Heart right ventricle (tissue), 16 donors: ENCODE results near the gene MICALL2. TPM values are rescaled to one million over a fixed set of nuclear protein-coding genes. Genes with fewer than 3 reads are reported as not detected.

ENCODE experiments used
- ATAC-seq, 8 donors: fragments of 200-7000 bp; cut with Tn5 transposase; one replicate each; pipeline ENCODE4 v1.9.1; 2020; ENCODE audit warnings: mild to moderate bottlenecking in 8 of 8, moderate library complexity in 8 of 8, moderate number of reproducible peaks in 1 of 8
- DNase-seq, 2 donors: peaks; one replicate each; pipeline ENCODE4 v3.0.0-alpha.2; 2020
- H3K27ac ChIP-seq, 10 donors: fragments of 200-600 bp; sonication (generic) in 2 of 10; one replicate each; pipeline versions ENCODE4 v1.5.0 to v1.8.0; 2020 to 2022; ENCODE audit warnings: mild to moderate bottlenecking in 3 of 10
- H3K27me3 ChIP-seq, 7 donors: fragments of 200-600 bp; one replicate each; pipeline ENCODE4 v1.8.0; 2021 to 2022; ENCODE audit warnings: mild to moderate bottlenecking in 2 of 7
- H3K36me3 ChIP-seq, 9 donors: fragments of 200-600 bp; sonication (generic) in 1 of 9; one replicate each; pipeline versions ENCODE4 v1.5.0 to v1.8.0; 2020 to 2022; ENCODE audit warnings: mild to moderate bottlenecking in 2 of 9
- H3K4me1 ChIP-seq, 9 donors: fragments of 200-600 bp; sonication (generic) in 1 of 9; one replicate each; pipeline versions ENCODE4 v1.5.0 to v1.8.0; 2020 to 2022; ENCODE audit warnings: mild to moderate bottlenecking in 4 of 9
- H3K4me3 ChIP-seq, 10 donors: fragments of 200-600 bp; sonication (generic) in 2 of 10; one replicate each; pipeline versions ENCODE4 v1.5.0 to v1.8.0; 2020 to 2022; ENCODE audit warnings: mild to moderate bottlenecking in 7 of 10, moderate library complexity in 2 of 10
- H3K9me3 ChIP-seq, 11 donors: fragments of 200-600 bp in 10 of 11; sonication (generic) in 2 of 11; one replicate each; pipeline versions ENCODE4 v1.5.0 to v1.8.0; 2013 to 2022; ENCODE audit warnings: mild to moderate bottlenecking in 2 of 11, control low read depth in 1 of 11, moderate library complexity in 1 of 11
- WGBS, 2 donors: extraction: QIAGEN DNeasy Blood & Tissue Kit; methylation state at CpG; one replicate each; pipeline ENCODE4 v1.1.7; 2013; ENCODE audit warnings: inconsistent platforms in 1 of 2; 5-methylcytosine and 5-hydroxymethylcytosine counted together
- intact Hi-C, 10 donors: fragments of 100-400 bp; cut with DNase I; formaldehyde crosslinking; loops; one replicate each; pipeline versions ENCODE4 v1.11.1 to v1.14.2; 2022
- polyA plus RNA-seq, 2 donors: library from polyadenylated mRNA; stranded (reverse); fragments of 200-250 nt; gene quantifications; one replicate each; pipeline ENCODE4 v1.2.3, GENCODE V29; 2013
- total RNA-seq, 10 donors: library from RNA; stranded (reverse); fragmentation: NEBNext Ultra II Directional in 3 of 10; extraction: Animal tissue kit (Norgen Biotek cat#: 25700) in 3 of 10; gene quantifications; one replicate each; pipeline versions ENCODE4 v1.2.1 to v1.2.4, GENCODE V29; 2021 to 2023
- TF ChIP-seq, protein P1 (sequence below), 9 donors: fragments of 200-600 bp; sonication (generic) in 2 of 9; IDR thresholded peaks; one replicate each; pipeline versions ENCODE4 v1.5.0 to v1.8.0; 2021 to 2022; ENCODE audit warnings: antibody characterized with exemption in 9 of 9, mild to moderate bottlenecking in 5 of 9, moderate library complexity in 1 of 9
- donor health status: Arrhythmogenic right ventricular cardiomyopathy.
- donor health status: ischemic (EF 13 %, LVEDD 7.1; RV severe dilation, severe dysfunction).
- donor health status: healthy with polysubstance abuse.
- donor health status: DM: no; HTN: yes; CAD: no.
- donor health status: DM: no; HTN: no; CAD: no.
- donor health status: ischemic (EF 25% LVEDD 6.9; RV normal size, moderate dysfunction).
- donor health status: ischemic (EF 25% LVEDD 5.7; RV mildly dilated, moderate dysfunction).
- donor health status: healthy.
- donor health status: DM: yes; HTN: yes; CAD: no.
- donor health status: Ischemic cardiomyopathy.
- donor health status: ischemic (EF 35%, LVEDD 5.7; RV mildly dilated, moderate dysfunction).
- donor health status: nonischemic (EF 11% LVEDD 7.7; RV severe dilation, severe dysfunction).
- donor health status: DM: yes; HTN: yes; CAD: no.
- donor health status: PGD.
- donor health status: ischemic (EF 29% LVEDD 5.4; RV normal size, mild dysfunction).
- donor health status: nonischemic (EF 23%, LVEDD 6.1; RV moderate dilation, normal function).

MICALL2 gene
- total and polyA plus RNA-seq, 12 donors, result 4.6 to 38.3 (median 8.7) TPM

DNA sequence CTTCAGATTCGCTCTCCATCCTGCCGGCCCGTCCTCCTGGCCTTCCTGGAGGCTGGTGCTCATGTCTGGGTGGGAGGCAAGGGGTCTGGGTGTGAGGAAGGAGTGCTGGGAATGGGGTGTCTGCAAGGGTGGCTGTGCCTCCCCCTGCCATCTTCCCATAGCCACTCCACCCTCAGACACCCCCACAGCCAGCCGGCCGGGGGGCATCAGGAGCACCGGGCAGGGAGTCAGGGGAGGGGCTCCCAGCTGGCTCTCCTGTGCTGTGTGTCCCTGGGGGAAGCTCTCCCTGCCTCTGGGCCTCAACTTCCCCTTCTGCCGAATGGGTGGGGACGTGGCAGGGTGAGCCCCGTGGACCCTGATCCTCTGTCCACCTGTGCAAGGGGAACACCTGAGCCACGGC is 18.6 kb downstream of the MICALL2 start:
- H3K4me3 ChIP-seq, result no peak overlapping the region
- H3K4me1 ChIP-seq, result no peaks in the 10 kb centered on the region
- ATAC-seq, result no peak
- 90% methylated on average over 10 of the region's 10 CpGs for WGBS, 2 donors
- intact Hi-C loops, result no loop called here
- TF ChIP-seq, protein P1, sequence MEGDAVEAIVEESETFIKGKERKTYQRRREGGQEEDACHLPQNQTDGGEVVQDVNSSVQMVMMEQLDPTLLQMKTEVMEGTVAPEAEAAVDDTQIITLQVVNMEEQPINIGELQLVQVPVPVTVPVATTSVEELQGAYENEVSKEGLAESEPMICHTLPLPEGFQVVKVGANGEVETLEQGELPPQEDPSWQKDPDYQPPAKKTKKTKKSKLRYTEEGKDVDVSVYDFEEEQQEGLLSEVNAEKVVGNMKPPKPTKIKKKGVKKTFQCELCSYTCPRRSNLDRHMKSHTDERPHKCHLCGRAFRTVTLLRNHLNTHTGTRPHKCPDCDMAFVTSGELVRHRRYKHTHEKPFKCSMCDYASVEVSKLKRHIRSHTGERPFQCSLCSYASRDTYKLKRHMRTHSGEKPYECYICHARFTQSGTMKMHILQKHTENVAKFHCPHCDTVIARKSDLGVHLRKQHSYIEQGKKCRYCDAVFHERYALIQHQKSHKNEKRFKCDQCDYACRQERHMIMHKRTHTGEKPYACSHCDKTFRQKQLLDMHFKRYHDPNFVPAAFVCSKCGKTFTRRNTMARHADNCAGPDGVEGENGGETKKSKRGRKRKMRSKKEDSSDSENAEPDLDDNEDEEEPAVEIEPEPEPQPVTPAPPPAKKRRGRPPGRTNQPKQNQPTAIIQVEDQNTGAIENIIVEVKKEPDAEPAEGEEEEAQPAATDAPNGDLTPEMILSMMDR (IDR thresholded peaks at IDR 0.05), result no peak
- H3K9me3 ChIP-seq, result no peaks in the 10 kb centered on the region
- no peak overlapping the region for H3K27ac ChIP-seq
- peaks cover 0 to 71% (median 0%) of the 10 kb centered on the region in 9 donors for H3K36me3 ChIP-seq
- no peak for DNase-seq
- no peaks in the 10 kb centered on the region for H3K27me3 ChIP-seq

DNA sequence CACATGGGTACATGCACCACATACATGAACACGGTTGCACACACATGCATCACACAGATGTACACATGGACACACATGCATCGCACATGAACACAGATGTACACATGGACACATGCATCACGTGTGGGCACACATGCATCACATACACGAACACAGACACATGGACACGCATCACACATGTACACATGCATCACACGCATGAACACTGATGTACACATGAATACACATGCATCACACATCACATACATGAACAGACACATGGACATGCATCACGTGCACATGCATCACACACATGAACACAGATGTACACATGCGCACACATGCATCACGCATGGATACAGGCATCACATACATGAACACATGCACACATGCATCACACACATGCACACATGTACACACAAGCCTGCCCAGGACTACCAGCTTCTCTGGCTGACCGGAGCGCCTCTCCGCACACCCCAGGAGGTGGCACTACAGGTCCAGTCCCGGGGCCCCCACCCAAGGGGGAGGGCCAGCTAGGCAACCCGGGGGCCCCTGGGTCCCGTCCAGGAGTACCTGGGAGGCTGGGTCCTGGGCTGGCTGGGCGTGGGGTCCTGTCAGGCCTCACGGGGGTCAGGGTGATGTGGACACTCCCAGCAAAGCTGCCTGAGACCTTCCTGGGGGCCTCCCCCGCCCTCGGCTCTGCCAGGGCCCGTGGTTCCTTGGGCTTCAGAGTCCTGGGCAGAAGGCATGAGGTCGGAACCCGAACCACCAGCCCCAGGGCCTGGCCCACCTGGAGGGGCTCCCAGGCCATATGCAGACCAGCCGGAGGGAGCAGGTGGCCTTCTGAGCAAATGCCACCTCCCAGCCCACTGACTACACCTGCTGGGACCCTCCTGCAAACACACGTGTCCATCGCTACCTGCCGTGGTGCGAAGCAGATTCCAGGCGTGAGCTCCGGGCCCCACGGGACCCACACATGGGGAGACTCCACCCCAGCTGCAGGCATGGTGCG is 19.6 kb downstream of the MICALL2 start:
- TF ChIP-seq, protein P1 (IDR thresholded peaks at IDR 0.05), result peak in 4 of 9 donors; percentile 12 to 29 (median 26)
- 90 to 93% methylated on average over 31 of the region's 31 CpGs for WGBS, 2 donors

DNA sequence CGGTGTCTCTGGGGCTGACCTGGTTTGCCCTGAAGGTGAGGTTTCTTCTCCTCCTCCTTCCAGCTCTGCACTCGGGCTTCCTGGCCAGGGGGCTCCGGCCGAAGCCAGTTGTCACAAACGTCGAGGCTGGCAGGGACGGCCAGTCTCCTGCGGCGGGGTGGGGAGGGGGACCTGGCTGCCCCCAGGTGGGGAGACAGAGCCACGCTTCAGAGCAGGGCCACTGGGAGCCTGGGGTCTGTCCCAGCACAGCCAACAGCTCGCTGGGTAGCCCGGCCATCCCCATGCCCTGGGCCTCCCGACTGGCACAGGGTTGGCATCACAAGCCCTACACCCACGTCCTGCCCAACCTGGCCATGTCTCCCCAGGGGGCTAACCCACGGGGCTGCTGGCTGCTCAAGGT is 20.4 kb downstream of the MICALL2 start:
- Histone ChIP-seq H3K27ac (no peak overlapping the region), H3K4me3 (no peak overlapping the region), H3K36me3 (peaks cover 0 to 66% (median 0%) of the 10 kb centered on the region in 9 donors), H3K27me3 (no peaks in the 10 kb centered on the region), H3K9me3 (no peaks in the 10 kb centered on the region), H3K4me1 (no peaks in the 10 kb centered on the region)
- DNase-seq (no peak), ATAC-seq (no peak)
- WGBS, 2 donors, result 83 to 87% methylated on average over 15 of the region's 15 CpGs
- intact Hi-C loops, result loop anchor here in 5 of 10 donors (5.0 to 10.0 kb wide), 3 partner anchors 33 to 244 kb away; no protein-coding TSS in a partner anchor
- TF ChIP-seq, protein P1 (IDR thresholded peaks at IDR 0.05), result no peak

More for the DNA sequence above, 19.6 kb downstream of the MICALL2 start:
- Histone ChIP-seq H3K36me3 (peaks cover 0 to 68% (median 0%) of the 10 kb centered on the region in 9 donors), H3K4me3 (no peak overlapping the region), H3K27me3 (no peaks in the 10 kb centered on the region), H3K4me1 (no peaks in the 10 kb centered on the region), H3K9me3 (no peaks in the 10 kb centered on the region), H3K27ac (no peak overlapping the region)
- intact Hi-C loops, result loop anchor here in 5 of 10 donors (5.0 to 10.0 kb wide), 3 partner anchors 33 to 245 kb away; no protein-coding TSS in a partner anchor
- peak in 1 of 8 donors; percentile 23 for ATAC-seq
- DNase-seq, result no peak

DNA sequence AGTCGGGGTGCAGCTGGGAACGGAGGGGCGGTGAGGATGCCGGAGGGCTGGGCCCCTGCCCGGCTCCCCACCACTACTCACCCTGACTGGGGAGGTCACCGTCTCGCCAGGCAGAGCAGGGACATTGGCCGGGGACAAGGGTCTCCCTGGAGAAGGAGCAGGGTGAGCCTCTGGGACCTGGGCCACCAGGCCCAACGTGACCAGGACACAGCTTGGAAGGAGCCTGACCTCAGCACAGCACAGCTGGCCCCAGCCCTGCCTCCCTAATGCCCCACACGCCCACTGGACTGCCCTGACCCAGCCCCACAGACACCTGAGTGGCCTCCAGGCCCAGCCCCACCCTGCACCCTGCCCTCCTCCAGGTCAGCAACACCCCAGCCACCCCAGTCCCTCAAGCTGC is 21.1 kb downstream of the MICALL2 start:
- Histone ChIP-seq H3K36me3 (peaks cover 0 to 66% (median 0%) of the 10 kb centered on the region in 9 donors), H3K9me3 (no peaks in the 10 kb centered on the region), H3K4me3 (no peak overlapping the region), H3K27ac (no peak overlapping the region), H3K4me1 (no peaks in the 10 kb centered on the region), H3K27me3 (no peaks in the 10 kb centered on the region)
- 93 to 94% methylated on average over 10 of the region's 10 CpGs for WGBS, 2 donors
- DNase-seq (no peak), ATAC-seq (no peak)
- intact Hi-C loops, result loop anchor here in 5 of 10 donors (5.0 to 10.0 kb wide), 3 partner anchors 34 to 243 kb away; no protein-coding TSS in a partner anchor
- TF ChIP-seq, protein P1 (IDR thresholded peaks at IDR 0.05), result no peak
